Body of pancreas (tissue), 4 donors: Measurements from ENCODE around the gene SUPT7L. TPM values are rescaled to one million over a fixed set of nuclear protein-coding genes. Genes with fewer than 3 reads are reported as not detected.
A peak's percentile ranks its signal among the peaks of the same experiment; 100 is the strongest.
"Not testable (repeated sequence)": the region's sequence is repeated elsewhere in the genome, so short reads cannot be mapped to it uniquely, and the experiment has no call there.

Experiments
- ATAC-seq: fragments of 150-250 bp; one replicate; pipeline ENCODE4 v1.9.1; 2016
- DNase-seq, 4 donors: peaks; one replicate each; pipeline ENCODE4 v3.0.0-alpha.2; 2019
- H3K27ac ChIP-seq, 4 donors: fragments of 200-600 bp; sonication (generic); 1 replicate in 3 of 4; 2 replicates in 1 of 4; pipeline versions ENCODE4 v1.5.1 to v1.6.1; 2016 to 2019; ENCODE audit warnings: mild to moderate bottlenecking in 1 of 4, mixed read lengths in 1 of 4, moderate library complexity in 1 of 4
- H3K27me3 ChIP-seq, 2 donors: fragments of 200-600 bp; sonication (generic); one replicate each; pipeline ENCODE4 v1.6.0; 2016; ENCODE audit warnings: mild to moderate bottlenecking in 1 of 2
- H3K36me3 ChIP-seq, 2 donors: fragments of 200-600 bp; sonication (generic); replicated peaks in 1 of 2; 2 replicates each; pipeline ENCODE4 v1.5.1; 2016; ENCODE audit warnings: low read depth in 2 of 2; ENCODE audit not compliant: insufficient read depth in 1 of 2
- H3K4me1 ChIP-seq: fragments of 200-600 bp; sonication (generic); one replicate; pipeline ENCODE4 v1.6.0; 2016
- H3K4me3 ChIP-seq, 2 donors: fragments of 200-600 bp; sonication (generic); 1 replicate in 1 of 2; 2 replicates in 1 of 2; pipeline ENCODE4 v1.5.1; 2016 to 2019
- H3K9me3 ChIP-seq, 3 donors: fragments of 200-600 bp; sonication (generic); 1 replicate in 2 of 3; 2 replicates in 1 of 3; pipeline ENCODE4 v1.5.1; 2016
- POLR2A ChIP-seq, 3 donors: fragments of 450-650 bp; IDR thresholded peaks; one replicate each; pipeline ENCODE4 v1.6.1; 2016; ENCODE audit warnings: antibody characterized with exemption in 3 of 3, mild to moderate bottlenecking in 2 of 3
- WGBS, 2 donors: methylation state at CpG; one replicate each; pipeline ENCODE4 v1.1.5; 2017; 5-methylcytosine and 5-hydroxymethylcytosine counted together
- intact Hi-C: fragments of 100-400 bp; cut with DNase I; formaldehyde crosslinking; loops from one replicate; pipeline ENCODE4 v1.15.1; 2023
- total RNA-seq, 2 donors: library from RNA; depleted of rRNA; stranded (reverse); fragments of >200 nt; gene quantifications; one replicate each; pipeline ENCODE4 v1.1.0, GENCODE V29; 2016
- TF ChIP-seq, protein P1 (sequence below), 7 experiments: fragments of 450-650 bp in 4 of 7; fragments of 200-600 bp in 3 of 7; sonication (generic) in 3 of 7; IDR thresholded peaks; one replicate each; pipeline ENCODE4 v1.5.1; 2016 to 2019; ENCODE audit warnings: antibody characterized with exemption in 7 of 7

SUPT7L gene
- total RNA-seq, 2 donors from 2014 or later: 18.4 to 29.3 TPM

DNA sequence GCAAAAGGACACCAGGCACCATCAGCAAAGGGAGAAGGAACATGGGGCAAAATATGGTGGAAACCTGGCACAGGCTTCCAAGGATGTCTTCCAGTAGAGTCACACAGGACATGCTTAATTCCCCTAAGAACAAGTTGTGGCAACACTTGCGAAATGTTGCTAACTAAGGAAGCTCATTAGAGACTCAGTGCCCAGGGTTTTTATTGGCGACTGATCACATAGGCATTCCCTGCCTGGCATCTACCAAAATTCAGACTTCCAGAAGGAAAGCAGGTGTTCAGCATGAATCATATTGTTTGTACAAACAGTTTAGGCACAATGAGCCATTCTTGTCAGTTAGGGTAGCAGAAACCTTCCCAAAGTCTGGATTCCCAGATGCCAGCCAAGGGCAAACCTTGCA, 26.0 kb upstream of the SUPT7L start:
- Histone ChIP-seq H3K9me3 (no peaks in the 10 kb centered on the region), H3K36me3 (peaks cover 0 to 12% of the 10 kb centered on the region in 2 donors), H3K4me1 (no peaks in the 10 kb centered on the region), H3K27ac (no peak overlapping the region), H3K4me3 (no peak overlapping the region), H3K27me3 (no peaks in the 10 kb centered on the region)
- WGBS, 2 donors: 87 to 89% methylated on average over 2 of the region's 2 CpGs
- TF ChIP-seq POLR2A (IDR thresholded peaks at IDR 0.05): no peak
- TF ChIP-seq, protein P1, sequence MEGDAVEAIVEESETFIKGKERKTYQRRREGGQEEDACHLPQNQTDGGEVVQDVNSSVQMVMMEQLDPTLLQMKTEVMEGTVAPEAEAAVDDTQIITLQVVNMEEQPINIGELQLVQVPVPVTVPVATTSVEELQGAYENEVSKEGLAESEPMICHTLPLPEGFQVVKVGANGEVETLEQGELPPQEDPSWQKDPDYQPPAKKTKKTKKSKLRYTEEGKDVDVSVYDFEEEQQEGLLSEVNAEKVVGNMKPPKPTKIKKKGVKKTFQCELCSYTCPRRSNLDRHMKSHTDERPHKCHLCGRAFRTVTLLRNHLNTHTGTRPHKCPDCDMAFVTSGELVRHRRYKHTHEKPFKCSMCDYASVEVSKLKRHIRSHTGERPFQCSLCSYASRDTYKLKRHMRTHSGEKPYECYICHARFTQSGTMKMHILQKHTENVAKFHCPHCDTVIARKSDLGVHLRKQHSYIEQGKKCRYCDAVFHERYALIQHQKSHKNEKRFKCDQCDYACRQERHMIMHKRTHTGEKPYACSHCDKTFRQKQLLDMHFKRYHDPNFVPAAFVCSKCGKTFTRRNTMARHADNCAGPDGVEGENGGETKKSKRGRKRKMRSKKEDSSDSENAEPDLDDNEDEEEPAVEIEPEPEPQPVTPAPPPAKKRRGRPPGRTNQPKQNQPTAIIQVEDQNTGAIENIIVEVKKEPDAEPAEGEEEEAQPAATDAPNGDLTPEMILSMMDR (IDR thresholded peaks at IDR 0.05): no peak
- ATAC-seq: no peak
- no peak for DNase-seq
- intact Hi-C loops: no loop called here

DNA sequence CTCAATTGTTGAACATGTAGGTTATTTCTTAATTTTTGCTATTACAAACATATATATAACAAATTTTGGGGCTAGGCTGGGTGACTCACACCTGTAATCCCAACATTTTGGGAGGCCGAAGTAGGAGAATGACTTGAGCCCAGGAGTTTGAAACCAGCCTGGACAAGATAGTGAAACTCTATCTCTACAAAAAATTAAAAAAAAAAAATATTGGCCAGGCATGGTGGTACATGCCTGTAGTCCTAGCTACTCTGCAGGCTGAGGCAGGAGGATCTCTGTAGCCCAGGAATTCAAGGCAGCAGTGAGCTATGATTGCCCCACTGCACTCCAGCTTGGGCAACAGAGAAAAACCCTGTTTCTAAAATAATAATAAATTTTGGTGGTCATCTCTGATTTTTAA, 23.8 kb upstream of the SUPT7L start:
- H3K36me3 ChIP-seq: peaks cover 0 to 12% of the 10 kb centered on the region in 2 donors

DNA sequence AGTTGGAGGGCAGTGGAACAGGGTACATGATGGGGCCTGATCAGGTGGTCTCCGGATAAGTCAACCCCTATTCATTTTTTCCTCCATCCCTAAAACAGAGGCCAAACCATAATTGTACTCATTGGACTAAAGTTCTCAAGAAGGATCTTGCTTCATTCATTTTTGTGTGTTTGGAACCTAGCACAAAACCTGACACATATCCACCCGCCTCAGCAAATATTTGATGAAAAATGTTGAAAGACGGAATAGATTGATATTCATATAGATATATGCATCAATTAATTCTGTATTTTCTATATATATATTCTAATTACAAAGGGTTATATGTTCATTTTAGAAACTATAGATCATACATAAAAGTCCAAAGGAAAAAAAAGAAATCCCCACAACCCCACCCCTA, 22.2 kb upstream of the SUPT7L start:
- no peaks in the 10 kb centered on the region for H3K27me3 ChIP-seq
- 87 to 89% methylated on average over 3 of the region's 3 CpGs for WGBS, 2 donors
- no peaks in the 10 kb centered on the region for H3K9me3 ChIP-seq
- H3K27ac ChIP-seq: no peak overlapping the region
- no peak for TF ChIP-seq POLR2A (IDR thresholded peaks at IDR 0.05)
- TF ChIP-seq, protein P1 (IDR thresholded peaks at IDR 0.05): no peak
- H3K4me3 ChIP-seq: no peak overlapping the region
- H3K36me3 ChIP-seq: peaks cover 0 to 12% of the 10 kb centered on the region in 2 donors
- intact Hi-C loops: no loop called here
- DNase-seq (no peak), ATAC-seq (no peak)
- H3K4me1 ChIP-seq: peaks cover 33% of the 10 kb centered on the region

More for the DNA sequence above, 23.8 kb upstream of the SUPT7L start:
- Histone ChIP-seq H3K27me3 (no peaks in the 10 kb centered on the region), H3K27ac (no peak overlapping the region), H3K4me1 (peaks cover 16% of the 10 kb centered on the region), H3K9me3 (no peaks in the 10 kb centered on the region), H3K4me3 (no peak overlapping the region)
- ATAC-seq (no peak), DNase-seq (no peak)
- WGBS, 2 donors: 88 to 96% methylated on average over 1 of the region's 1 CpG
- TF ChIP-seq, protein P1 (IDR thresholded peaks at IDR 0.05): no peak
- TF ChIP-seq POLR2A (IDR thresholded peaks at IDR 0.05): no peak
- intact Hi-C loops: no loop called here

DNA sequence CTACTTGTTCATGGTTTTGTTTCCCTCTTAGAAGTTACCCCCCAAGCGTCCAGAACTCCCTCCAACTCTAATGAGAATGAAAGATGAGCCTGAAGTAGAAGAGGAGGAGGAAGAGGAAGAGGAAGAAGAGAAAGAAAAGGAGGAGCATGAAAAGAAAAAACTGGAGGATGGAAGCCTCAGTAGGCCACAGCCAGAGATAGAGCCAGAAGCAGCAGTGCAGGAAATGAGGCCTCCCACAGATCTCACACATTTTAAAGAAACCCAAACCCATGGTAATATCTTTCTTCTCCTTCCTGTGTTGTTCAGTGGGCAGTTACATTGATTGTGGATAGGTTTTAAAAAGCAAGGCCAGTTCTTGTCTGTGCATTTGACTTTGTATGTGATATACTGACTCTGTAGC, 21.6 kb upstream of the SUPT7L start:
- not testable (repeated sequence) for DNase-seq

DNA sequence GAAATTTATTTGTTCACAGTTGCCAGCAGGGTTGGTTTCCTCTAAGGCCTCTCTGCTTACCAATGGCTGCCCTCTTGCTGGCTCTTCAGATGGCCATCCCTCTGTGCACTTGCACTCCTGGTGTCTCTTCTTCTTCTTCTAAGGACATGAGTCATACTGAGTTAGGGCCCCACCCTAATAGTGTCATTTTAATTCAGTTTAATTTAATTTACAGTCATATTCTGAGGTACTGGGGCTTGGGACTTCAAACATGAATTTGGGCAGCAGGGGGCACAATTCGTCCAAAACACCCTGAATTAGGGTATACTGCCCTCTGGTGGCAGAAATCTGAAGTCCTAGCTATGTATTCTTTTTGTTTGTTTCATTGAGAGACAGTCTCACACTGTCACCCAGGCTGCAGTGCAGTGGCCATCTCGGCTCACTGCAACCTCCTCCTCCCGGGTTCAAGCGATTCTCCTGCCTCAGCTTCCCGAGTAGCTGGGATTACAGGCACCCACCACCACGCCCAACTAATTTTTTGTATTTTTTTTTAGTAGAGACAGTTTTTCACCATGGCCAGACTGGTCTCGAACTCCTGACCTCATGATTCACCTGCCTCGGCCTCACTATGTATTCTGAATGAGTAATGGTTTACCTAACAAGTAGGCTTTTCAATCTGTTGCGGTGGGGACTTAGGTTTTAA, 20.1 kb upstream of the SUPT7L start:
- TF ChIP-seq POLR2A (IDR thresholded peaks at IDR 0.05): no peak
- TF ChIP-seq, protein P1 (IDR thresholded peaks at IDR 0.05): peak; percentile 92 to 99 (median 98)
- H3K4me3 ChIP-seq: no peak overlapping the region
- intact Hi-C loops: no loop called here
- WGBS, 2 donors: 31 to 36% methylated on average over 9 of the region's 9 CpGs
- H3K4me1 ChIP-seq: peaks cover 49% of the 10 kb centered on the region
- no peaks in the 10 kb centered on the region for H3K9me3 ChIP-seq
- DNase-seq (peak; percentile 82 to 91 (median 90)), ATAC-seq (peak; percentile 80)
- peak overlapping the region in 2 of 4 donors; percentile 60 to 75 for H3K27ac ChIP-seq
- H3K36me3 ChIP-seq: peaks cover 0 to 6% of the 10 kb centered on the region in 2 donors
- no peaks in the 10 kb centered on the region for H3K27me3 ChIP-seq

More for the DNA sequence above, 21.6 kb upstream of the SUPT7L start:
- H3K9me3 ChIP-seq, H3K27ac ChIP-seq, intact Hi-C loops, ATAC-seq, H3K4me3 ChIP-seq, H3K27me3 ChIP-seq: not testable (repeated sequence)
- 72 to 96% methylated on average over 1 of the region's 1 CpG for WGBS, 2 donors
- Histone ChIP-seq H3K4me1 (peaks cover 39% of the 10 kb centered on the region), H3K36me3 (peaks cover 0 to 12% of the 10 kb centered on the region in 2 donors)

DNA sequence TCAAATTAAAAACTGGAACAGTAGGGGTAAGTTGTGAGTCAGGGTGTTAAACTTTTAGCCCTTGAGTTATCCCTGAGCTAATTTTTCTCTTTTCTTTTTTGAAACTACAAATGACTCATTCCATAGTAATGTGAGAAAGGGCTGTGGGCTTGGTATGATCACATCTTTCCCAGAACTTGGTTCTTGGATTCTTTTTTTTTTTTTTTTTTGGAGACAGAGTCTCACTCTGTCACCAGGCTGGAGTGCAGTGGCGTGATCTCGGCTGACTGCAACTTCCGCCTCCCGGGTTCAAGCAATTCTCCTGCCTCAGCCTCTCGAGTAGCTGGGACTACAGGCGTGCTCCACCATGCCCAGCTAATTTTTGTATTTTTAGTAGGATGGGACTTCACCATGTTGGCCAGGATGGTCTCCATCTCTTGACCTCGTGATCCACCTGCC, 18.9 kb upstream of the SUPT7L start:
- intact Hi-C loops: not testable (repeated sequence)

More for the DNA sequence above, 18.9 kb upstream of the SUPT7L start:
- H3K9me3 ChIP-seq, DNase-seq, H3K4me3 ChIP-seq, H3K36me3 ChIP-seq, H3K27me3 ChIP-seq: not testable (repeated sequence)
- Histone ChIP-seq H3K27ac (peak overlapping the region in 3 of 4 donors; percentile 60 to 75 (median 64)), H3K4me1 (peaks cover 49% of the 10 kb centered on the region)
- WGBS, 2 donors: 82 to 87% methylated on average over 5 to 7 of the region's 7 CpGs
- peak; percentile 57 for ATAC-seq
